Nasal cavity respiratory epithelium epithelial cell of viscerocranial mucosa (primary cell): ENCODE data around the gene RPS25. TPM values are rescaled to one million over a fixed set of nuclear protein-coding genes. Genes with fewer than 3 reads are reported as not detected.

Experiments
- total RNA-seq: library from RNA; depleted of rRNA; stranded (reverse); fragments of >200 nt; gene quantifications from 2 replicates; pipeline ENCODE4 v1.2.3, GENCODE V29; 2014

The RPS25 gene
- total RNA-seq: 857 and 1,469 TPM in 2 replicates

GRCh38 chr11:119018074-119018938 lies at the start of gene RPS25, which contains the start of gene TRAPPC4:
Gene RPS25, minus strand, starts transcription at chr11:119018343. Its CDS starts 59 bp downstream, at chr11:119018284.
Gene TRAPPC4, plus strand, starts transcription at chr11:119018766. Its CDS starts 30 bp downstream, at chr11:119018796.

GRCh38 chr11:119067371-119068222 lies 49.5 kb upstream of the RPS25 start, which contains the start of gene VPS11:
Gene VPS11, plus strand, starts transcription at chr11:119067818. Its CDS starts 6 bp downstream, at chr11:119067824.

GRCh38 chr11:119057000-119057769 lies 39.0 kb upstream of the RPS25 start, which contains the start of gene HYOU1:
Gene HYOU1, minus strand, starts transcription at chr11:119057205. Its CDS starts 1,045 bp downstream, at chr11:119056160.

GRCh38 chr11:119030329-119031047 lies 12.3 kb upstream of the RPS25 start, which contains the start of gene SLC37A4:
Gene SLC37A4, minus strand, starts transcription at chr11:119030877.

GRCh38 chr11:118997627-118998387 lies 20.3 kb downstream of the RPS25 start, which contains the start of gene CENATAC:
Gene CENATAC, plus strand, starts transcription at chr11:118998138. Its CDS starts 60 bp downstream, at chr11:118998198.

GRCh38 chr11:118971646-118972045 lies 46.5 kb downstream of the RPS25 start, which contains the start of gene FOXR1:
Gene FOXR1, plus strand, starts transcription at chr11:118971761. Its CDS starts 171 bp downstream, at chr11:118971932.

Other genes with a start within 250 kb of the RPS25 start
- gene DDX6, start 227.2 kb downstream of the RPS25 start, total RNA-seq: 123 and 169 TPM in 2 replicates
- gene CXCR5, start 134.5 kb downstream of the RPS25 start, total RNA-seq: not detected in 2 replicates
- gene BCL9L, start 92.4 kb downstream of the RPS25 start, total RNA-seq: 24.9 and 101 TPM in 2 replicates
- gene UPK2, start 62.0 kb downstream of the RPS25 start, total RNA-seq: 0.21 and 0.34 TPM in 2 replicates
- not detected in 2 replicates for gene FOXR1, start 46.6 kb downstream of the RPS25 start, total RNA-seq
- gene CENATAC, start 20.2 kb downstream of the RPS25 start, total RNA-seq: 11.7 and 14.4 TPM in 2 replicates
- gene TRAPPC4, start 423 bp upstream of the RPS25 start, total RNA-seq: 84.6 and 107 TPM in 2 replicates
- gene SLC37A4, start 12.5 kb upstream of the RPS25 start, total RNA-seq: 9.9 and 12.8 TPM in 2 replicates
- gene HYOU1, start 38.9 kb upstream of the RPS25 start, total RNA-seq: 227 and 417 TPM in 2 replicates
- 28.0 and 31.2 TPM in 2 replicates for gene VPS11, start 49.5 kb upstream of the RPS25 start, total RNA-seq
- 12.6 and 18.4 TPM in 2 replicates for gene HMBS, start 66.5 kb upstream of the RPS25 start, total RNA-seq
- 21.2 and 27.1 TPM in 2 replicates for gene DPAGT1, start 83.5 kb upstream of the RPS25 start, total RNA-seq
- gene C2CD2L, start 89.0 kb upstream of the RPS25 start, total RNA-seq: 2.5 and 3.1 TPM in 2 replicates
- 13.0 and 21.9 TPM in 2 replicates for gene HINFP, start 103.2 kb upstream of the RPS25 start, total RNA-seq
- under 0.01 and 0.07 TPM in 2 replicates for gene ABCG4, start 130.7 kb upstream of the RPS25 start, total RNA-seq
- 25.6 and 28.9 TPM in 2 replicates for gene NLRX1, start 150.4 kb upstream of the RPS25 start, total RNA-seq
- gene NHERF4, start 167.1 kb upstream of the RPS25 start, total RNA-seq: 0.07 TPM in 1 of 2 replicates, not detected in the other
- 9.9 and 14.6 TPM in 2 replicates for gene CBL, start 188.0 kb upstream of the RPS25 start, total RNA-seq